Tibial nerve (tissue), 4 donors: ENCODE results near the gene POLA1. TPM values are rescaled to one million over a fixed set of nuclear protein-coding genes. Genes with fewer than 3 reads are reported as not detected.

Experiments
- DNase-seq, 2 donors: peaks; one replicate each; pipeline ENCODE4 v3.0.0-alpha.2; 2019; ENCODE audit warnings: low spot score in 2 of 2
- H3K27ac ChIP-seq, 4 donors: fragments of 200-600 bp; sonication (generic) in 3 of 4; one replicate each; pipeline ENCODE4 v1.5.1; 2017 to 2019; ENCODE audit warnings: mild to moderate bottlenecking in 1 of 4
- H3K27me3 ChIP-seq, 2 donors: fragments of 200-600 bp; sonication (generic) in 1 of 2; one replicate each; pipeline versions ENCODE4 v1.5.1 to v1.6.0; 2017 to 2019
- H3K36me3 ChIP-seq, 3 donors: fragments of 200-600 bp; sonication (generic); one replicate each; pipeline ENCODE4 v1.5.1; 2018 to 2019
- H3K4me1 ChIP-seq, 4 donors: fragments of 200-600 bp; sonication (generic) in 3 of 4; one replicate each; pipeline ENCODE4 v1.5.1; 2017 to 2019
- H3K4me3 ChIP-seq, 4 donors: fragments of 200-600 bp; sonication (generic) in 3 of 4; one replicate each; pipeline ENCODE4 v1.5.1; 2017 to 2019; ENCODE audit warnings: mild to moderate bottlenecking in 1 of 4, moderate library complexity in 1 of 4
- H3K9me3 ChIP-seq, 4 donors: fragments of 200-600 bp; sonication (generic) in 3 of 4; one replicate each; pipeline ENCODE4 v1.5.1; 2017 to 2019
- EP300 ChIP-seq, 2 donors: sonication (generic); formaldehyde crosslinking; IDR thresholded peaks; one replicate each; pipeline ENCODE4 v1.6.1; 2017; ENCODE audit warnings: antibody characterized with exemption in 2 of 2, mild to moderate bottlenecking in 1 of 2
- POLR2A ChIP-seq, 2 donors: fragments of 450-650 bp; IDR thresholded peaks; one replicate each; pipeline ENCODE4 v1.6.1; 2017; ENCODE audit warnings: antibody characterized with exemption in 2 of 2, mild to moderate bottlenecking in 2 of 2, moderate library complexity in 2 of 2
- WGBS, 2 donors: methylation state at CpG; one replicate each; pipeline ENCODE4 v1.1.5; 2018; 5-methylcytosine and 5-hydroxymethylcytosine counted together
- total RNA-seq, 4 donors: library from RNA; depleted of rRNA; stranded (reverse); fragments of >200 nt; gene quantifications; one replicate each; pipeline ENCODE4 v1.1.0, GENCODE V29; 2016
- TF ChIP-seq, protein P1 (sequence below), 5 experiments: fragments of 200-600 bp in 3 of 5; fragments of 450-650 bp in 2 of 5; sonication (generic) in 3 of 5; IDR thresholded peaks; one replicate each; pipeline ENCODE4 v1.5.1; 2016 to 2019; ENCODE audit warnings: antibody characterized with exemption in 5 of 5, mild to moderate bottlenecking in 3 of 5, moderate library complexity in 2 of 5

POLA1 gene
- total RNA-seq, 4 donors from 2014 or later, result 8.6 to 27.8 (median 13.7) TPM

DNA sequence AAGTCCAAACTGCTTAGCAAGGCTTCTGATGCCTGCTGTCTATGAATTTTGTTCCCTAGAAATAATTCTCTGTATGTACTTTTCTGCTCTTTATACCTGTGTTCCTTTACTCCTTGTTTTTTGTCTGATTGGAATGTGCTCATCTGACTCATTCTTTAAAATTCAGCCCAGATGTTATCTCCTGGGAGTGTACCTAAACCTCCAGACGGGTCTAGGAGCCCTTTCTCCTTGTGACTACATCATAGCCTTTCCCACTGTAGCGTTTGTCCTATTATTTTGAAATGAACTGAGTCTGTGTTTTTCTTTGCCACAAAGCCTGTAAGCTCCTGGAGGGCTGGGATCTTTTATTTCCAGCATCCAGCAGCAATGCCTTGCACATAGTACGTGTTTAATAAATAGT, 26.3 kb downstream of the POLA1 start:
- no peak overlapping the region for H3K27ac ChIP-seq
- H3K4me3 ChIP-seq, result no peak overlapping the region
- TF ChIP-seq POLR2A (IDR thresholded peaks at IDR 0.05) (no peak), EP300 (IDR thresholded peaks at IDR 0.05) (no peak)
- TF ChIP-seq, protein P1, sequence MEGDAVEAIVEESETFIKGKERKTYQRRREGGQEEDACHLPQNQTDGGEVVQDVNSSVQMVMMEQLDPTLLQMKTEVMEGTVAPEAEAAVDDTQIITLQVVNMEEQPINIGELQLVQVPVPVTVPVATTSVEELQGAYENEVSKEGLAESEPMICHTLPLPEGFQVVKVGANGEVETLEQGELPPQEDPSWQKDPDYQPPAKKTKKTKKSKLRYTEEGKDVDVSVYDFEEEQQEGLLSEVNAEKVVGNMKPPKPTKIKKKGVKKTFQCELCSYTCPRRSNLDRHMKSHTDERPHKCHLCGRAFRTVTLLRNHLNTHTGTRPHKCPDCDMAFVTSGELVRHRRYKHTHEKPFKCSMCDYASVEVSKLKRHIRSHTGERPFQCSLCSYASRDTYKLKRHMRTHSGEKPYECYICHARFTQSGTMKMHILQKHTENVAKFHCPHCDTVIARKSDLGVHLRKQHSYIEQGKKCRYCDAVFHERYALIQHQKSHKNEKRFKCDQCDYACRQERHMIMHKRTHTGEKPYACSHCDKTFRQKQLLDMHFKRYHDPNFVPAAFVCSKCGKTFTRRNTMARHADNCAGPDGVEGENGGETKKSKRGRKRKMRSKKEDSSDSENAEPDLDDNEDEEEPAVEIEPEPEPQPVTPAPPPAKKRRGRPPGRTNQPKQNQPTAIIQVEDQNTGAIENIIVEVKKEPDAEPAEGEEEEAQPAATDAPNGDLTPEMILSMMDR (IDR thresholded peaks at IDR 0.05), result no peak
- DNase-seq, result no peak
- H3K36me3 ChIP-seq, result peaks cover 0 to 9% (median 0%) of the 10 kb centered on the region in 3 donors
- WGBS, 2 donors, result 27% methylated on average over 3 of the region's 3 CpGs
- H3K4me1 ChIP-seq, result no peaks in the 10 kb centered on the region
- no peaks in the 10 kb centered on the region for H3K27me3 ChIP-seq
- no peaks in the 10 kb centered on the region for H3K9me3 ChIP-seq

DNA sequence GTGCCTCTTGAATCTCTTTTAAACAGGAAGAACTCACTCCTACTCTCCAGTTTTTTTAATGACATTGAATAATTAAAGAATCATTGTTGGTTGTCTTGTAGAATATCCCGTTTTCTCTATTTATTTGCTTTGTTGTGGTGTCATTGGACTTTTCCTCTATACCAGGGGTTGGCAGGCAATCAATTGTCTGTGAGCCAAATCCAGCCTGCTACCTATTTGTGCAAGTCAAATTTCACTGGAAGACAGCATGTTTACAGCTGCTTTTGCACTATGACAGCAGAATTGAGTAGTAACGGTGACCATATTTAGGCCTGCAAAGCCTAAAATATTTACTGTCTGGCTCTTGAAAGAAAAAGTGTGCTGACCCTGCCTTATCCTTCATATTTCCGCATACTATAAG, 34.8 kb downstream of the POLA1 start:
- WGBS, 2 donors, result 66 to 73% methylated on average over 3 of the region's 3 CpGs
- no peaks in the 10 kb centered on the region for H3K4me1 ChIP-seq
- no peak overlapping the region for H3K4me3 ChIP-seq
- H3K9me3 ChIP-seq, result no peaks in the 10 kb centered on the region
- H3K27ac ChIP-seq, result no peak overlapping the region
- no peaks in the 10 kb centered on the region for H3K36me3 ChIP-seq
- DNase-seq, result no peak
- H3K27me3 ChIP-seq, result no peaks in the 10 kb centered on the region
- no peak for TF ChIP-seq EP300 (IDR thresholded peaks at IDR 0.05)
- no peak for TF ChIP-seq POLR2A (IDR thresholded peaks at IDR 0.05)
- TF ChIP-seq, protein P1 (IDR thresholded peaks at IDR 0.05), result no peak

- Histone ChIP-seq H3K9me3 (no peaks in the 10 kb centered on the region), H3K27ac (peak overlapping the region in 1 of 4 donors; percentile 24), H3K4me1 (no peaks in the 10 kb centered on the region), H3K4me3 (no peak overlapping the region), H3K36me3 (no peaks in the 10 kb centered on the region), H3K27me3 (no peaks in the 10 kb centered on the region)
- DNase-seq, result no peak
- 77 to 86% methylated on average over 6 of the region's 6 CpGs for WGBS, 2 donors
- TF ChIP-seq, protein P1 (IDR thresholded peaks at IDR 0.05), result no peak
- TF ChIP-seq EP300 (IDR thresholded peaks at IDR 0.05), result no peak
- no peak for TF ChIP-seq POLR2A (IDR thresholded peaks at IDR 0.05)
These were observed 39.2 kb downstream of the POLA1 start for GRCh38 chrX:24732766-24733500.

- H3K36me3 ChIP-seq, result peaks cover 0 to 4% (median 0%) of the 10 kb centered on the region in 3 donors
- H3K9me3 ChIP-seq, result no peaks in the 10 kb centered on the region
- DNase-seq, result no peak
- no peak for TF ChIP-seq POLR2A (IDR thresholded peaks at IDR 0.05)
- TF ChIP-seq EP300 (IDR thresholded peaks at IDR 0.05), result no peak
- TF ChIP-seq, protein P1 (IDR thresholded peaks at IDR 0.05), result no peak
- no peaks in the 10 kb centered on the region for H3K27me3 ChIP-seq
- 56 to 86% methylated on average over 3 of the region's 3 CpGs for WGBS, 2 donors
- no peaks in the 10 kb centered on the region for H3K4me1 ChIP-seq
- no peak overlapping the region for H3K27ac ChIP-seq
- H3K4me3 ChIP-seq, result no peak overlapping the region
These were observed 47.6 kb downstream of the POLA1 start for GRCh38 chrX:24741330-24741729.

- H3K27me3 ChIP-seq, result peaks cover 0 to 3% of the 10 kb centered on the region in 2 donors
- H3K27ac ChIP-seq, result no peak overlapping the region
- TF ChIP-seq, protein P1 (IDR thresholded peaks at IDR 0.05), result no peak
- TF ChIP-seq POLR2A (IDR thresholded peaks at IDR 0.05), result no peak
- no peak for TF ChIP-seq EP300 (IDR thresholded peaks at IDR 0.05)
- H3K36me3 ChIP-seq, result peaks cover 0 to 9% (median 0%) of the 10 kb centered on the region in 3 donors
- H3K4me1 ChIP-seq, result no peaks in the 10 kb centered on the region
- DNase-seq, result no peak
- WGBS, 2 donors, result 71 to 80% methylated on average over 3 of the region's 3 CpGs
- no peak overlapping the region for H3K4me3 ChIP-seq
- no peaks in the 10 kb centered on the region for H3K9me3 ChIP-seq
These were observed 54.5 kb downstream of the POLA1 start for GRCh38 chrX:24748196-24748595.
